ENCODE data around the gene GIT1.

GRCh38 chr17:29615492-29616299 is 26.2 kb upstream of the GIT1 start:
- TF ChIP-seq CTCF (IDR thresholded peaks at IDR 0.05; ENCODE audit: insufficient read depth, low read length) (no peak), REST (IDR thresholded peaks at IDR 0.05; ENCODE audit: insufficient replicate concordance, low read depth) (no peak), POLR2AphosphoS5 (IDR thresholded peaks at IDR 0.05; ENCODE audit: low read depth) (no peak), GABPA (IDR thresholded peaks at IDR 0.05; ENCODE audit: low read depth) (no peak), SPI1 (IDR thresholded peaks at IDR 0.05; ENCODE audit: borderline replicate concordance, low read depth) (no peak)
